Measurements from ENCODE around the gene CCN6.

The CCN6 gene

GRCh38 chr6:112041535-112041934 is 12.4 kb upstream of the CCN6 start:
- no peak for DNase-seq (ENCODE audit: low read depth in 1 of 2, low spot score in 1 of 2)
- TF ChIP-seq GABPA (IDR thresholded peaks at IDR 0.05; ENCODE audit: low read depth): no peak
- TF ChIP-seq CTCF (IDR thresholded peaks at IDR 0.05; ENCODE audit: insufficient read depth, low read length): no peak
- no peak for TF ChIP-seq POLR2AphosphoS5 (IDR thresholded peaks at IDR 0.05; ENCODE audit: low read depth)
- TF ChIP-seq SPI1 (IDR thresholded peaks at IDR 0.05; ENCODE audit: borderline replicate concordance, low read depth): no peak
- TF ChIP-seq REST (IDR thresholded peaks at IDR 0.05; ENCODE audit: insufficient replicate concordance, low read depth): no peak
- Histone ChIP-seq H3K27ac (replicated peaks) (no peak overlapping the region), H3K27me3 (ENCODE audit: insufficient read depth, poor library complexity, severe bottlenecking) (no peaks in the 10 kb centered on the region), H3K4me3 (replicated peaks; ENCODE audit: insufficient read depth, low read length) (no peak overlapping the region)

GRCh38 chr6:112043032-112044007 is 10.6 kb upstream of the CCN6 start:
- Histone ChIP-seq H3K27me3 (ENCODE audit: insufficient read depth, poor library complexity, severe bottlenecking) (no peaks in the 10 kb centered on the region), H3K4me3 (replicated peaks; ENCODE audit: insufficient read depth, low read length) (peak overlapping the region; percentile 68), H3K27ac (replicated peaks) (peak overlapping the region; percentile 33; the same call in 1 of the 2 replicates)
- TF ChIP-seq POLR2AphosphoS5 (IDR thresholded peaks at IDR 0.05; ENCODE audit: low read depth) (no peak), CTCF (IDR thresholded peaks at IDR 0.05; ENCODE audit: insufficient read depth, low read length) (peak; percentile 87), GABPA (IDR thresholded peaks at IDR 0.05; ENCODE audit: low read depth) (no peak), REST (IDR thresholded peaks at IDR 0.05; ENCODE audit: insufficient replicate concordance, low read depth) (no peak), SPI1 (IDR thresholded peaks at IDR 0.05; ENCODE audit: borderline replicate concordance, low read depth) (no peak)
- peak; percentile 71 to 84 for DNase-seq (ENCODE audit: low read depth in 1 of 2, low spot score in 1 of 2)

GRCh38 chr6:112044196-112044595 is 9.7 kb upstream of the CCN6 start:
- Histone ChIP-seq H3K4me3 (replicated peaks; ENCODE audit: insufficient read depth, low read length) (no peak overlapping the region), H3K27ac (replicated peaks) (no peak overlapping the region), H3K27me3 (ENCODE audit: insufficient read depth, poor library complexity, severe bottlenecking) (no peaks in the 10 kb centered on the region)
- TF ChIP-seq GABPA (IDR thresholded peaks at IDR 0.05; ENCODE audit: low read depth) (no peak), CTCF (IDR thresholded peaks at IDR 0.05; ENCODE audit: insufficient read depth, low read length) (no peak), REST (IDR thresholded peaks at IDR 0.05; ENCODE audit: insufficient replicate concordance, low read depth) (no peak), SPI1 (IDR thresholded peaks at IDR 0.05; ENCODE audit: borderline replicate concordance, low read depth) (no peak), POLR2AphosphoS5 (IDR thresholded peaks at IDR 0.05; ENCODE audit: low read depth) (no peak)
- no peak for DNase-seq (ENCODE audit: low read depth in 1 of 2, low spot score in 1 of 2)
